Erythroblast (primary cell): ENCODE results near the gene CCDC177.

ENCODE experiments used
- DNase-seq, 2 experiments: peaks; one replicate each; lab custom pipeline; 2025; lab: John Stamatoyannopoulos, UW
- GATA1 ChIP-seq: IDR thresholded peaks from 2 replicates; pipeline ENCODE4 v1.6.1; 2011; ENCODE audit warnings: low read depth, mild to moderate bottlenecking, control low read depth, low read length, moderate library complexity
- POLR2A ChIP-seq: IDR thresholded peaks from 2 replicates; pipeline ENCODE4 v1.6.1; 2011; ENCODE audit warnings: mild to moderate bottlenecking, low read length

CCDC177 gene

GRCh38 chr14:69539631-69540410 lies 34.9 kb downstream of the CCDC177 start:
- TF ChIP-seq POLR2A = no peak
- no peak for TF ChIP-seq GATA1
- no peak for DNase-seq

- no peak for TF ChIP-seq GATA1
- TF ChIP-seq POLR2A = no peak
- DNase-seq = peak in 1 of 2 experiments; percentile 8
Observed at GRCh38 chr14:69538766-69539165, 35.9 kb downstream of the CCDC177 start.

- TF ChIP-seq GATA1 = no peak
- TF ChIP-seq POLR2A = no peak
- DNase-seq = no peak
Observed at GRCh38 chr14:69537900-69538299, 36.8 kb downstream of the CCDC177 start.

- TF ChIP-seq POLR2A (no peak), GATA1 (no peak)
- no peak for DNase-seq
Observed at GRCh38 chr14:69536971-69537370, 37.7 kb downstream of the CCDC177 start.

- no peak for TF ChIP-seq GATA1
- no peak for TF ChIP-seq POLR2A
- peak in 1 of 2 experiments; percentile 17 for DNase-seq
Observed at GRCh38 chr14:69535230-69535848, 39.3 kb downstream of the CCDC177 start.

GRCh38 chr14:69532561-69533340 lies 41.9 kb downstream of the CCDC177 start:
- DNase-seq = no peak
- TF ChIP-seq GATA1 (no peak), POLR2A (no peak)

- no peak for TF ChIP-seq GATA1
- TF ChIP-seq POLR2A = no peak
- DNase-seq = no peak
Observed at GRCh38 chr14:69531135-69531534, 43.5 kb downstream of the CCDC177 start.

- DNase-seq = no peak
- TF ChIP-seq GATA1 (no peak), POLR2A (no peak)
Observed at GRCh38 chr14:69530095-69530494, 44.6 kb downstream of the CCDC177 start.

- no peak for DNase-seq
- TF ChIP-seq POLR2A (no peak), GATA1 (no peak)
Observed at GRCh38 chr14:69529563-69529962, 45.1 kb downstream of the CCDC177 start.

- TF ChIP-seq POLR2A (no peak), GATA1 (no peak)
Observed at GRCh38 chr14:69528930-69529329, 45.7 kb downstream of the CCDC177 start.

GRCh38 chr14:69528143-69528542 lies 46.5 kb downstream of the CCDC177 start:
- no peak for DNase-seq
- TF ChIP-seq POLR2A = no peak
- no peak for TF ChIP-seq GATA1

More at GRCh38 chr14:69528930-69529329, 45.7 kb downstream of the CCDC177 start:
- DNase-seq = no peak

GRCh38 chr14:69527635-69528034 lies 47.0 kb downstream of the CCDC177 start:
- no peak for DNase-seq
- TF ChIP-seq GATA1 = no peak
- TF ChIP-seq POLR2A = no peak

GRCh38 chr14:69525896-69526295 lies 48.8 kb downstream of the CCDC177 start:
- TF ChIP-seq GATA1 (no peak), POLR2A (no peak)
- no peak for DNase-seq

- no peak for DNase-seq
- no peak for TF ChIP-seq GATA1
- no peak for TF ChIP-seq POLR2A
Observed at GRCh38 chr14:69522026-69522425, 52.6 kb downstream of the CCDC177 start.
